ENCODE results near the gene OXCT1.

OXCT1 gene

GRCh38 chr5:41871852-41872251 is 1.6 kb upstream of the OXCT1 start:
- no peaks in the 10 kb centered on the region for H3K27me3 ChIP-seq (ENCODE audit: control insufficient read depth in 1 of 2, insufficient read depth in 2 of 2, low read length in 2 of 2)
- peaks cover 20% of the 10 kb centered on the region for H3K4me1 ChIP-seq (ENCODE audit: control insufficient read depth, insufficient read depth, low read length)
- H3K9ac ChIP-seq (ENCODE audit: low read length in 2 of 2): no peak overlapping the region
- H3K4me3 ChIP-seq (ENCODE audit: low read length in 2 of 2): no peak overlapping the region
- no peaks in the 10 kb centered on the region for H3K36me3 ChIP-seq (ENCODE audit: control insufficient read depth in 2 of 2, insufficient read depth in 2 of 2, low read length in 2 of 2)
- no peak overlapping the region for H3K27ac ChIP-seq (ENCODE audit: low read length)
- no peaks in the 10 kb centered on the region for H3K9me3 ChIP-seq (ENCODE audit: control insufficient read depth in 2 of 2, low read length in 2 of 2)

- peak overlapping the region; percentile 91 to 95 for H3K9ac ChIP-seq (ENCODE audit: low read length in 2 of 2)
- H3K4me3 ChIP-seq (ENCODE audit: low read length in 2 of 2): peak overlapping the region; percentile 82 to 91
- H3K9me3 ChIP-seq (ENCODE audit: control insufficient read depth in 2 of 2, low read length in 2 of 2): no peaks in the 10 kb centered on the region
- peak overlapping the region; percentile 93 for H3K27ac ChIP-seq (ENCODE audit: low read length)
- no peaks in the 10 kb centered on the region for H3K27me3 ChIP-seq (ENCODE audit: control insufficient read depth in 1 of 2, insufficient read depth in 2 of 2, low read length in 2 of 2)
- H3K36me3 ChIP-seq (ENCODE audit: control insufficient read depth in 2 of 2, insufficient read depth in 2 of 2, low read length in 2 of 2): peaks cover 0 to 3% of the 10 kb centered on the region in 2 donors
- peaks cover 20% of the 10 kb centered on the region for H3K4me1 ChIP-seq (ENCODE audit: control insufficient read depth, insufficient read depth, low read length)
Measured at GRCh38 chr5:41870627-41871048, 413 bp upstream of the OXCT1 start.

GRCh38 chr5:41869151-41869723 is 988 bp downstream of the OXCT1 start:
- Histone ChIP-seq H3K9me3 (ENCODE audit: control insufficient read depth in 2 of 2, low read length in 2 of 2) (no peaks in the 10 kb centered on the region), H3K4me3 (ENCODE audit: low read length in 2 of 2) (peak overlapping the region; percentile 82 to 91), H3K36me3 (ENCODE audit: control insufficient read depth in 2 of 2, insufficient read depth in 2 of 2, low read length in 2 of 2) (peaks cover 0 to 3% of the 10 kb centered on the region in 2 donors), H3K27ac (ENCODE audit: low read length) (peak overlapping the region; percentile 93), H3K9ac (ENCODE audit: low read length in 2 of 2) (peak overlapping the region; percentile 91 to 95), H3K4me1 (ENCODE audit: control insufficient read depth, insufficient read depth, low read length) (peaks cover 20% of the 10 kb centered on the region), H3K27me3 (ENCODE audit: control insufficient read depth in 1 of 2, insufficient read depth in 2 of 2, low read length in 2 of 2) (no peaks in the 10 kb centered on the region)

GRCh38 chr5:41863871-41864486 is 6.2 kb downstream of the OXCT1 start:
- Histone ChIP-seq H3K27me3 (ENCODE audit: control insufficient read depth in 1 of 2, insufficient read depth in 2 of 2, low read length in 2 of 2) (no peaks in the 10 kb centered on the region), H3K4me1 (ENCODE audit: control insufficient read depth, insufficient read depth, low read length) (peaks cover 8% of the 10 kb centered on the region), H3K4me3 (ENCODE audit: low read length in 2 of 2) (no peak overlapping the region), H3K9me3 (ENCODE audit: control insufficient read depth in 2 of 2, low read length in 2 of 2) (no peaks in the 10 kb centered on the region), H3K9ac (ENCODE audit: low read length in 2 of 2) (no peak overlapping the region), H3K36me3 (ENCODE audit: control insufficient read depth in 2 of 2, insufficient read depth in 2 of 2, low read length in 2 of 2) (peaks cover 3 to 18% of the 10 kb centered on the region in 2 donors), H3K27ac (ENCODE audit: low read length) (no peak overlapping the region)

GRCh38 chr5:41858890-41859289 is 11.3 kb downstream of the OXCT1 start:
- H3K4me3 ChIP-seq (ENCODE audit: low read length in 2 of 2): no peak overlapping the region
- no peaks in the 10 kb centered on the region for H3K4me1 ChIP-seq (ENCODE audit: control insufficient read depth, insufficient read depth, low read length)
- peaks cover 8 to 35% of the 10 kb centered on the region in 2 donors for H3K36me3 ChIP-seq (ENCODE audit: control insufficient read depth in 2 of 2, insufficient read depth in 2 of 2, low read length in 2 of 2)
- no peak overlapping the region for H3K9ac ChIP-seq (ENCODE audit: low read length in 2 of 2)
- H3K27ac ChIP-seq (ENCODE audit: low read length): no peak overlapping the region
- no peaks in the 10 kb centered on the region for H3K9me3 ChIP-seq (ENCODE audit: control insufficient read depth in 2 of 2, low read length in 2 of 2)
- H3K27me3 ChIP-seq (ENCODE audit: control insufficient read depth in 1 of 2, insufficient read depth in 2 of 2, low read length in 2 of 2): no peaks in the 10 kb centered on the region

GRCh38 chr5:41857989-41858388 is 12.2 kb downstream of the OXCT1 start:
- Histone ChIP-seq H3K9me3 (ENCODE audit: control insufficient read depth in 2 of 2, low read length in 2 of 2) (no peaks in the 10 kb centered on the region), H3K4me1 (ENCODE audit: control insufficient read depth, insufficient read depth, low read length) (no peaks in the 10 kb centered on the region), H3K27ac (ENCODE audit: low read length) (no peak overlapping the region), H3K27me3 (ENCODE audit: control insufficient read depth in 1 of 2, insufficient read depth in 2 of 2, low read length in 2 of 2) (no peaks in the 10 kb centered on the region), H3K9ac (ENCODE audit: low read length in 2 of 2) (no peak overlapping the region), H3K36me3 (ENCODE audit: control insufficient read depth in 2 of 2, insufficient read depth in 2 of 2, low read length in 2 of 2) (peaks cover 8 to 35% of the 10 kb centered on the region in 2 donors), H3K4me3 (ENCODE audit: low read length in 2 of 2) (no peak overlapping the region)

- H3K9ac ChIP-seq (ENCODE audit: low read length in 2 of 2): no peak overlapping the region
- no peak overlapping the region for H3K4me3 ChIP-seq (ENCODE audit: low read length in 2 of 2)
- peaks cover 16 to 44% of the 10 kb centered on the region in 2 donors for H3K36me3 ChIP-seq (ENCODE audit: control insufficient read depth in 2 of 2, insufficient read depth in 2 of 2, low read length in 2 of 2)
- H3K27ac ChIP-seq (ENCODE audit: low read length): no peak overlapping the region
- no peaks in the 10 kb centered on the region for H3K9me3 ChIP-seq (ENCODE audit: control insufficient read depth in 2 of 2, low read length in 2 of 2)
- H3K4me1 ChIP-seq (ENCODE audit: control insufficient read depth, insufficient read depth, low read length): no peaks in the 10 kb centered on the region
- H3K27me3 ChIP-seq (ENCODE audit: control insufficient read depth in 1 of 2, insufficient read depth in 2 of 2, low read length in 2 of 2): no peaks in the 10 kb centered on the region
Measured at GRCh38 chr5:41856644-41857491, 13.4 kb downstream of the OXCT1 start.

- no peaks in the 10 kb centered on the region for H3K9me3 ChIP-seq (ENCODE audit: control insufficient read depth in 2 of 2, low read length in 2 of 2)
- no peak overlapping the region for H3K9ac ChIP-seq (ENCODE audit: low read length in 2 of 2)
- no peak overlapping the region for H3K4me3 ChIP-seq (ENCODE audit: low read length in 2 of 2)
- H3K27me3 ChIP-seq (ENCODE audit: control insufficient read depth in 1 of 2, insufficient read depth in 2 of 2, low read length in 2 of 2): no peaks in the 10 kb centered on the region
- H3K4me1 ChIP-seq (ENCODE audit: control insufficient read depth, insufficient read depth, low read length): no peaks in the 10 kb centered on the region
- peaks cover 27 to 39% of the 10 kb centered on the region in 2 donors for H3K36me3 ChIP-seq (ENCODE audit: control insufficient read depth in 2 of 2, insufficient read depth in 2 of 2, low read length in 2 of 2)
- no peak overlapping the region for H3K27ac ChIP-seq (ENCODE audit: low read length)
Measured at GRCh38 chr5:41852293-41852692, 17.9 kb downstream of the OXCT1 start.

- H3K27ac ChIP-seq (ENCODE audit: low read length): no peak overlapping the region
Measured at GRCh38 chr5:41851116-41851515, 19.1 kb downstream of the OXCT1 start.

GRCh38 chr5:41848983-41849382 is 21.2 kb downstream of the OXCT1 start:
- Histone ChIP-seq H3K27ac (ENCODE audit: low read length) (no peak overlapping the region), H3K4me3 (ENCODE audit: low read length in 2 of 2) (no peak overlapping the region), H3K9me3 (ENCODE audit: control insufficient read depth in 2 of 2, low read length in 2 of 2) (no peaks in the 10 kb centered on the region), H3K9ac (ENCODE audit: low read length in 2 of 2) (no peak overlapping the region), H3K36me3 (ENCODE audit: control insufficient read depth in 2 of 2, insufficient read depth in 2 of 2, low read length in 2 of 2) (peaks cover 24 to 29% of the 10 kb centered on the region in 2 donors), H3K4me1 (ENCODE audit: control insufficient read depth, insufficient read depth, low read length) (no peaks in the 10 kb centered on the region), H3K27me3 (ENCODE audit: control insufficient read depth in 1 of 2, insufficient read depth in 2 of 2, low read length in 2 of 2) (no peaks in the 10 kb centered on the region)

More at GRCh38 chr5:41851116-41851515, 19.1 kb downstream of the OXCT1 start:
- Histone ChIP-seq H3K9me3 (ENCODE audit: control insufficient read depth in 2 of 2, low read length in 2 of 2) (no peaks in the 10 kb centered on the region), H3K36me3 (ENCODE audit: control insufficient read depth in 2 of 2, insufficient read depth in 2 of 2, low read length in 2 of 2) (peaks cover 25 to 38% of the 10 kb centered on the region in 2 donors), H3K9ac (ENCODE audit: low read length in 2 of 2) (no peak overlapping the region), H3K4me3 (ENCODE audit: low read length in 2 of 2) (no peak overlapping the region), H3K4me1 (ENCODE audit: control insufficient read depth, insufficient read depth, low read length) (no peaks in the 10 kb centered on the region), H3K27me3 (ENCODE audit: control insufficient read depth in 1 of 2, insufficient read depth in 2 of 2, low read length in 2 of 2) (no peaks in the 10 kb centered on the region)
